Measurements from ENCODE around the gene NEDD4L.
"Not testable (repeated sequence)": the region's sequence is repeated elsewhere in the genome, so short reads cannot be mapped to it uniquely, and the experiment has no call there.

The NEDD4L gene

DNA sequence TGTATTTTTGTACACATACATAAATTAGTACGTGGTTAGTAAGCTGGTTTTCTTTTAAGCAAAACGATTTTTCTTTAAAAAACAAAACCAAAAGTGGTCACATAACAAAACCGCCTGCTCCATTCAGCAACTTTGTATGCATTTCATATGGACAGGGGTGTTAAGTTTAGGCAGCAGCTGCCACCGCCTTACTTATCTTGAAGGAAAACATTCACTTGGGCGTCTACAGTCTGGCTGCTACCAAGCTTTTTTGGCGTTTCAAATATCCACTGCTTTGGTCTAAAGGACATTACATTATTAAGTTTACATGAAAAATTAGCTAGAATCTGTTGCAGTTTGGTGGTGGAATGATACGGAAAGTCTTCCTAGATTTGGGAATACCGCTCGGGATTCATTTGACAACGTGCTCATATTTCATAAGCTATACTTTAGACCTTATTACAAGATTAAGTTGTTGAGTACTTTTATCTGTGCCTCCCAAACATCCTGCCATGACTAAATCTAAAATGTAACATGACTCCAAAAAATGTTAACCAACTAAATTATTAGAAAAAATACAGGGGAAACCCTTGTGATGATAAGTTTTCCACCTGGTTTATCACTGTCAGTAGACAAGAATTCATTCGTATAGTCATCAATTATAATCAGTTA lies 214.8 kb downstream of the NEDD4L start:
- no peak overlapping the region for H3K4me3 ChIP-seq (ENCODE audit: low read depth, low read length)
- TF ChIP-seq MAX (IDR thresholded peaks at IDR 0.05; ENCODE audit: low read depth, low read length) (no peak), POLR2A (IDR thresholded peaks at IDR 0.05; ENCODE audit: extremely low read depth, insufficient read length) (no peak), MYC (IDR thresholded peaks at IDR 0.05; ENCODE audit: low read depth, low read length) (no peak)
- TF ChIP-seq, protein P1, sequence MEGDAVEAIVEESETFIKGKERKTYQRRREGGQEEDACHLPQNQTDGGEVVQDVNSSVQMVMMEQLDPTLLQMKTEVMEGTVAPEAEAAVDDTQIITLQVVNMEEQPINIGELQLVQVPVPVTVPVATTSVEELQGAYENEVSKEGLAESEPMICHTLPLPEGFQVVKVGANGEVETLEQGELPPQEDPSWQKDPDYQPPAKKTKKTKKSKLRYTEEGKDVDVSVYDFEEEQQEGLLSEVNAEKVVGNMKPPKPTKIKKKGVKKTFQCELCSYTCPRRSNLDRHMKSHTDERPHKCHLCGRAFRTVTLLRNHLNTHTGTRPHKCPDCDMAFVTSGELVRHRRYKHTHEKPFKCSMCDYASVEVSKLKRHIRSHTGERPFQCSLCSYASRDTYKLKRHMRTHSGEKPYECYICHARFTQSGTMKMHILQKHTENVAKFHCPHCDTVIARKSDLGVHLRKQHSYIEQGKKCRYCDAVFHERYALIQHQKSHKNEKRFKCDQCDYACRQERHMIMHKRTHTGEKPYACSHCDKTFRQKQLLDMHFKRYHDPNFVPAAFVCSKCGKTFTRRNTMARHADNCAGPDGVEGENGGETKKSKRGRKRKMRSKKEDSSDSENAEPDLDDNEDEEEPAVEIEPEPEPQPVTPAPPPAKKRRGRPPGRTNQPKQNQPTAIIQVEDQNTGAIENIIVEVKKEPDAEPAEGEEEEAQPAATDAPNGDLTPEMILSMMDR (IDR thresholded peaks at IDR 0.05; ENCODE audit: low read depth, low read length) = no peak
- no peak for DNase-seq (ENCODE audit: low read depth)

- no peak for TF ChIP-seq POLR2A (IDR thresholded peaks at IDR 0.05; ENCODE audit: extremely low read depth, insufficient read length)
- TF ChIP-seq MYC (IDR thresholded peaks at IDR 0.05; ENCODE audit: low read depth, low read length) = no peak
- TF ChIP-seq MAX (IDR thresholded peaks at IDR 0.05; ENCODE audit: low read depth, low read length) = no peak
- TF ChIP-seq, protein P1 (IDR thresholded peaks at IDR 0.05; ENCODE audit: low read depth, low read length) = no peak
- no peak overlapping the region for H3K4me3 ChIP-seq (ENCODE audit: low read depth, low read length)
- DNase-seq (ENCODE audit: low read depth) = no peak
These were observed 219.3 kb downstream of the NEDD4L start for GRCh38 chr18:58263055-58263957.

- TF ChIP-seq POLR2A (IDR thresholded peaks at IDR 0.05; ENCODE audit: extremely low read depth, insufficient read length) (no peak), MYC (IDR thresholded peaks at IDR 0.05; ENCODE audit: low read depth, low read length) (no peak), MAX (IDR thresholded peaks at IDR 0.05; ENCODE audit: low read depth, low read length) (no peak)
- TF ChIP-seq, protein P1 (IDR thresholded peaks at IDR 0.05; ENCODE audit: low read depth, low read length) = no peak
- no peak overlapping the region for H3K4me3 ChIP-seq (ENCODE audit: low read depth, low read length)
- DNase-seq (ENCODE audit: low read depth) = no peak
These were observed 220.0 kb downstream of the NEDD4L start for GRCh38 chr18:58264075-58264474.

DNA sequence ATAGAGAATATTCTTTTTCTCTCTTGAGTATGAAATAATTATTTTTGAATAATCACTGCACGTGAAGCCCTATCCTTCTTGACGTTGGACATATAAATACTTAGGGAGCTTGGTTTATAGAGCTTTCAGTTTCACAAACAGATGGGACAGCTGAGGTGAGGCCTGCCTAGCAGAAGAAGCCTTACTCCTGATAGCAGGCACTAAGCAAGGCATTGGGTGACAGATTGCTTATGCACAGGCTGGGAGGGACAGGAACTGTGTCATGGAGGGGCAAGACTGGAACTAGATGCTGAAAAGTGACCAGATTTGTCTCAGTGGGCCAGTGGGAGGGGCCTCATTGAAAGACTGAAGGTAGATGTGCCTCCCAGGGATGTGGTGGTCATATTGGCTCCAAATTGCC lies 220.8 kb downstream of the NEDD4L start:
- DNase-seq (ENCODE audit: low read depth) = no peak
- no peak for TF ChIP-seq MAX (IDR thresholded peaks at IDR 0.05; ENCODE audit: low read depth, low read length)
- TF ChIP-seq POLR2A (IDR thresholded peaks at IDR 0.05; ENCODE audit: extremely low read depth, insufficient read length) = no peak
- TF ChIP-seq, protein P1 (IDR thresholded peaks at IDR 0.05; ENCODE audit: low read depth, low read length) = no peak
- no peak for TF ChIP-seq MYC (IDR thresholded peaks at IDR 0.05; ENCODE audit: low read depth, low read length)
- H3K4me3 ChIP-seq (ENCODE audit: low read depth, low read length) = no peak overlapping the region

DNA sequence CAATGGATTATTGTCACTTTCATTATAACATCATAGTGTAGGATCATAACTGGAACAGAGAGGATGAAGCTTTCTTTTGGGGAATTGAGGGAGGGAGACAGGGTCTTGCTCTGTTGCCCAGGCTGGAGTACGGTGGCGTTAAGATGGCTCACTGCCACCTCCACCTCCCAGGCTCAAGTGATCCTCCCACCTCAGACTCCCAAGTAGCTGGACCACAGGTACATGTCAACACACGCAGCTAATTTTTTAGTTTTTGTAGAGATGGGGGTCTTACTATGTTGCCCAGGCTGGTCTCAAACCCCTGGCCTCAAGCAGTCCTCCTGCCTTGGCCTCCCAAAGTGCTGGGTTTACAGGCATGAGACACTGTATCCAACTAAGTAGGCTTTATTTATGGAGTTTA lies 221.5 kb downstream of the NEDD4L start:
- H3K4me3 ChIP-seq (ENCODE audit: low read depth, low read length); DNase-seq (ENCODE audit: low read depth): not testable (repeated sequence)

- TF ChIP-seq MYC (IDR thresholded peaks at IDR 0.05; ENCODE audit: low read depth, low read length) (no peak), MAX (IDR thresholded peaks at IDR 0.05; ENCODE audit: low read depth, low read length) (no peak), POLR2A (IDR thresholded peaks at IDR 0.05; ENCODE audit: extremely low read depth, insufficient read length) (no peak)
- TF ChIP-seq, protein P1 (IDR thresholded peaks at IDR 0.05; ENCODE audit: low read depth, low read length) = no peak
- no peak overlapping the region for H3K4me3 ChIP-seq (ENCODE audit: low read depth, low read length)
- DNase-seq (ENCODE audit: low read depth) = no peak
These were observed 222.3 kb downstream of the NEDD4L start for GRCh38 chr18:58266291-58266690.
